ES-I3 (cell line): ENCODE results near the gene SIRPG.
"Not testable (repeated sequence)": the region's sequence is repeated elsewhere in the genome, so short reads cannot be mapped to it uniquely, and the experiment has no call there.

Experiments used
- H3K36me3 ChIP-seq: 2 replicates; pipeline ENCODE4 v1.6.1; 2013; ENCODE audit warnings: mild to moderate bottlenecking, low read length, control low read depth, moderate library complexity; ENCODE audit not compliant: insufficient read depth
- H3K4me1 ChIP-seq: 2 replicates; pipeline ENCODE4 v1.6.1; 2013; ENCODE audit warnings: mild to moderate bottlenecking, control low read depth, low read length; ENCODE audit not compliant: insufficient read depth
- H3K9ac ChIP-seq: 2 replicates; pipeline ENCODE4 v1.6.1; 2013; ENCODE audit warnings: low read depth, mild to moderate bottlenecking, low read length, moderate library complexity
- H3K9me3 ChIP-seq: 2 replicates; pipeline ENCODE4 v1.6.1; 2013; ENCODE audit warnings: mild to moderate bottlenecking, low read length, moderate library complexity; ENCODE audit not compliant: control insufficient read depth, insufficient read depth

Gene SIRPG

GRCh38 chr20:1619861-1620444, 37.6 kb downstream of the SIRPG start, which contains the start of gene SIRPB1:
SIRPB1 (minus strand) TSS chr20:1620009; CDS start chr20:1619944, 65 bp downstream.
- H3K9me3 ChIP-seq = no peaks in the 10 kb centered on the region
- no peaks in the 10 kb centered on the region for H3K4me1 ChIP-seq
- no peak within 1 kb of the TSS for H3K9ac ChIP-seq
- no peaks in the 10 kb centered on the region for H3K36me3 ChIP-seq

- no peaks in the 10 kb centered on the region for H3K4me1 ChIP-seq
- H3K9me3 ChIP-seq = no peaks in the 10 kb centered on the region
- H3K36me3 ChIP-seq = no peaks in the 10 kb centered on the region
- no peak overlapping the region for H3K9ac ChIP-seq
Observed at GRCh38 chr20:1618954-1619540, 38.5 kb downstream of the SIRPG start.

- Histone ChIP-seq H3K36me3 (no peaks in the 10 kb centered on the region), H3K4me1 (no peaks in the 10 kb centered on the region), H3K9ac (no peak overlapping the region), H3K9me3 (no peaks in the 10 kb centered on the region)
Observed at GRCh38 chr20:1618479-1618878, 39.1 kb downstream of the SIRPG start.

GRCh38 chr20:1616858-1617434, 40.6 kb downstream of the SIRPG start:
- Histone ChIP-seq H3K9ac (no peak overlapping the region), H3K36me3 (no peaks in the 10 kb centered on the region), H3K4me1 (no peaks in the 10 kb centered on the region), H3K9me3 (no peaks in the 10 kb centered on the region)

GRCh38 chr20:1610404-1610803, 47.2 kb downstream of the SIRPG start:
- not testable (repeated sequence) for H3K4me1 ChIP-seq, H3K9me3 ChIP-seq, H3K9ac ChIP-seq, H3K36me3 ChIP-seq

GRCh38 chr20:1608678-1609347, 48.8 kb downstream of the SIRPG start:
- H3K4me1 ChIP-seq, H3K9me3 ChIP-seq, H3K36me3 ChIP-seq: not testable (repeated sequence)

GRCh38 chr20:1600736-1601135, 56.8 kb downstream of the SIRPG start:
- H3K9me3 ChIP-seq = no peaks in the 10 kb centered on the region
- H3K4me1 ChIP-seq = no peaks in the 10 kb centered on the region
- H3K36me3 ChIP-seq = no peaks in the 10 kb centered on the region
- no peak overlapping the region for H3K9ac ChIP-seq

More at GRCh38 chr20:1608678-1609347, 48.8 kb downstream of the SIRPG start:
- not testable (repeated sequence) for H3K9ac ChIP-seq

- no peaks in the 10 kb centered on the region for H3K9me3 ChIP-seq
- no peak overlapping the region for H3K9ac ChIP-seq
- no peaks in the 10 kb centered on the region for H3K4me1 ChIP-seq
- H3K36me3 ChIP-seq = no peaks in the 10 kb centered on the region
Observed at GRCh38 chr20:1595333-1595732, 62.2 kb downstream of the SIRPG start.

GRCh38 chr20:1588533-1589460, 68.8 kb downstream of the SIRPG start:
- Histone ChIP-seq H3K36me3 (no peaks in the 10 kb centered on the region), H3K4me1 (no peaks in the 10 kb centered on the region), H3K9ac (no peak overlapping the region), H3K9me3 (no peaks in the 10 kb centered on the region)

GRCh38 chr20:1587781-1588532, 69.6 kb downstream of the SIRPG start:
- H3K4me1 ChIP-seq = no peaks in the 10 kb centered on the region
- no peaks in the 10 kb centered on the region for H3K36me3 ChIP-seq
- H3K9me3 ChIP-seq = no peaks in the 10 kb centered on the region
- H3K9ac ChIP-seq = no peak overlapping the region

- H3K9ac ChIP-seq = no peak overlapping the region
- no peaks in the 10 kb centered on the region for H3K4me1 ChIP-seq
- no peaks in the 10 kb centered on the region for H3K36me3 ChIP-seq
Observed at GRCh38 chr20:1579488-1579887, 78.1 kb downstream of the SIRPG start.

More at GRCh38 chr20:1579488-1579887, 78.1 kb downstream of the SIRPG start:
- H3K9me3 ChIP-seq = no peaks in the 10 kb centered on the region
